ENCODE data around the gene FCN3.

Gene FCN3

GRCh38 chr1:27341525-27342252 lies 32.9 kb downstream of the FCN3 start, which contains the start of gene SYTL1:
TSS of gene SYTL1 (plus strand) at chr1:27342022. CDS start at chr1:27345335, 3,313 bp downstream.
- DNase-seq (ENCODE audit: low read depth in 2 of 2): peak in 1 of 2 donors; percentile 62

- DNase-seq (ENCODE audit: low read depth in 2 of 2): no peak
Measured at GRCh38 chr1:27339213-27339612, 35.4 kb downstream of the FCN3 start.

- DNase-seq (ENCODE audit: low read depth in 2 of 2): no peak
Measured at GRCh38 chr1:27338751-27339150, 35.9 kb downstream of the FCN3 start.

GRCh38 chr1:27336756-27337155 lies 37.9 kb downstream of the FCN3 start:
- DNase-seq (ENCODE audit: low read depth in 2 of 2): no peak

GRCh38 chr1:27335506-27336422 lies 38.9 kb downstream of the FCN3 start:
- DNase-seq (ENCODE audit: low read depth in 2 of 2): no peak

GRCh38 chr1:27333717-27334279 lies 40.8 kb downstream of the FCN3 start:
- no peak for DNase-seq (ENCODE audit: low read depth in 2 of 2)

- DNase-seq (ENCODE audit: low read depth in 2 of 2): peak in 1 of 2 donors; percentile 39
Measured at GRCh38 chr1:27332536-27333281, 41.9 kb downstream of the FCN3 start.

GRCh38 chr1:27331922-27332321 lies 42.7 kb downstream of the FCN3 start:
- DNase-seq (ENCODE audit: low read depth in 2 of 2): no peak

- DNase-seq (ENCODE audit: low read depth in 2 of 2): no peak
Measured at GRCh38 chr1:27331426-27331825, 43.2 kb downstream of the FCN3 start.

GRCh38 chr1:27330786-27331185 lies 43.8 kb downstream of the FCN3 start:
- no peak for DNase-seq (ENCODE audit: low read depth in 2 of 2)

- no peak for DNase-seq (ENCODE audit: low read depth in 2 of 2)
Measured at GRCh38 chr1:27327964-27328363, 46.7 kb downstream of the FCN3 start.

GRCh38 chr1:27325286-27325685 lies 49.3 kb downstream of the FCN3 start:
- DNase-seq (ENCODE audit: low read depth in 2 of 2): no peak

- no peak for DNase-seq (ENCODE audit: low read depth in 2 of 2)
Measured at GRCh38 chr1:27322569-27323240, 51.9 kb downstream of the FCN3 start.

- DNase-seq (ENCODE audit: low read depth in 2 of 2): peak; percentile 92 to 98
Measured at GRCh38 chr1:27321813-27322568, 52.6 kb downstream of the FCN3 start, which contains the start of gene TMEM222. TSS of gene TMEM222 (plus strand) at chr1:27322163. CDS start at chr1:27322198, 35 bp downstream.
